Measurements from ENCODE around the gene CHAF1B.

The CHAF1B gene

DNA sequence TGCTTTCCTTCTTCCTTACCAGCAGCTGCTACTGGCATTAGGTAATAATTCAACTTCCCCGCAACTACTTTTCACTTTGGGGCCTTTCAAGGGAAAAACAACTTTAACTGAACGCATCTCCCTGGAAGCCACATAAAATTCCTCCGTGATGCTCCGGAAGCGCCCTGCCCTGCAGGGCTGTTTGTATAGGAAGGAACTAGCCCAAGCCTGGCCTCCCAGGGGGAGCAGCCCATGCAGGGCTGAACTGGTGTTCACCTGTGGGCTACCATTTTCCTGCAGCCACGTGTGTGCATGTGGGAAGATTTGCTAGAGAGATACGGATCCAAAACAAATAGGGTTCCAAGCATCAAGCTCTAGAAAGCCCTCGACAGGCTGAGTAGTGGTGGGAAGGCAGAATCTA, 80.3 kb downstream of the CHAF1B start:
- no peak for FAIRE-seq

DNA sequence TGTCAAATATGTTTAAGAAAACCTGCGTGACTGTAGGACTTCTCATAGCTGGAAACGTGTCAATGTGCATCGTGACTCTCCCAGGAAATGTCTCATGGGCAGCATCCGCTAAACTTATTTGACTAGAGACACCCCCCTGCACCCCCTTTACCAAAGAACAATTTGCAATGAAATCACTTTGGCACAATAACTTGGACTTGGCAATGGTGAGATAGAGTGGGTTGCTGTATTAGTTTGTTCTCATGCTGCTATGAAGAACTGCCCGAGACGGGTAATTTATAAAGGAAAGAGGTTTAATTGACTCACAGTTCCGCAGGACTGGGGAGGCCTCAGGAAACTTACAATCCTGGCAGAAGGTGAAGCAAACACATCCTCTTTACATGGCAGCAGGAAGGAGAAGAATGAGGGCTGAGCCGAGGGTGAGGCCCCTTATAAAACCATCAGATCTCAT, 80.9 kb downstream of the CHAF1B start:
- no peak for FAIRE-seq

All from A204.1 (cell line).